Measurements from ENCODE around the gene PSMB10.

Gene PSMB10

DNA sequence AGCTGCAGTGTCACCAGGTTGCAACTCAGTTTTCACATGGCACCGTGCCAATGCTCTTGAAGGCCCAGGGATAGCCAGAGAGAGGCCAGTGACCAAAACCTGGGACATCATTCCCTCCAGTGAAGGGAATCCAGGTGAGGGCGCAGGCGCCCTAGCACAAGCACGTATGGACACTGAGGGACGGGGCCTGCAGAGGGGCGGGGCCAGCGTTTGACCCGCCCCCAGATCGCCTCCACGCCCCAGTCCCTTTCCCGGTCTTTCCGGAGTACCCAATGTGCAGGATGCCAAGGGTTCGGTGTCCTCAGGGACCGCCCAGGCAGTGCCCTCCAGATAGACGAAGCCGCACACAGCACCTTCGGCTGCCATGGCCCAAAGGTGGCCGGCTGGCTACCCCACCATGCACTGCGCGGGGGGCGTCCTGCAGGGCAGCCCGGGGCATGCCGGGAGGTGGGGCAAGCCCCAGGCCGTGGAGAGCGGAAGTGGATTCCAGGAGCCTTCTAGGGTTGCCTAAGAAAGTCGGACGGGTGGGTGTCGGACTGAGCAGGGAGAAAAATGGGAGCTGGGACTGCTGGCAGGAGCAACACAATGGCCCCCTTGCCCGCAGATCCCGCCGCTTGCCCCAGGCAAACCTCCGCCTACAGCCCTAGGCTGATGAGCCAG lies 27.1 kb upstream of the PSMB10 start:
- DNase-seq, result no peak

DNA sequence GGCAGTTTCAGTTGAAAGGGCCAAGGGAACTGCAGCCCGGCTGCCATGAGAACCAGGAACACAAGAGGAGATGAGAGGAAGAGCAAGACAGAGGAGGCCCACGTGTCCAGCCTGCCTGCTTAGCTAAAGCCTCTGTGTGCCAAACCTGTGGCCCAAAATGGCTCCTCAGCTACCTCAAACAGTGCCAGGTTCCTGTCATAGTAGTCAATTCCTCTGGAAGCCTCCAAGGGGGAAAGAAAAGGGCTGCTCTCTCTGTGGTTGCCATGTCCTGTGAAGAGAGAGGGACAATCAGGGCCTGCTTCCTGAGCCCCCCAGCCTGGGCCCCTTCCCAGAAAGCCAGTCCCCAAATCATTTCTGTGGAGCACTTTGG lies 26.6 kb upstream of the PSMB10 start:
- DNase-seq, result no peak

DNA sequence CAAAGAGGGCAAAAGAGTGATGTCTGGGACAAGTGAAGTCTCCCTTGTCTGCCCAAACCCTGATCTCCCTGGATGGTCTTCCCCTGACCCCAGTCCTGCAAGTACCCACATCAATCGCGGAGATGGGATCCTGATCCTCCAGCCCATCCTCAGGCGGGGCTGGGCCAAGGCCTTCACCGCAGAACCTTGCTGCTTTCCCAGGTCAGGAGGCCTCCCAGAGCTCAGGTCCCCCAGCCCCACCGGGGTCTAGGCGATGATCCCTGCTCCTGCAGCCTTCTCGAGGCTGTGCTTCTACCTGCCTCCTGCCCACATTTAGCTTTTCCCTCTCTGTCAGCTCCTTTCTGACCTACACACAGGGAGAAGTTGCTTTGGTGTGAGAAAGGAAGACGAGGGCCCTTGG lies 25.5 kb upstream of the PSMB10 start:
- no peak for DNase-seq

DNA sequence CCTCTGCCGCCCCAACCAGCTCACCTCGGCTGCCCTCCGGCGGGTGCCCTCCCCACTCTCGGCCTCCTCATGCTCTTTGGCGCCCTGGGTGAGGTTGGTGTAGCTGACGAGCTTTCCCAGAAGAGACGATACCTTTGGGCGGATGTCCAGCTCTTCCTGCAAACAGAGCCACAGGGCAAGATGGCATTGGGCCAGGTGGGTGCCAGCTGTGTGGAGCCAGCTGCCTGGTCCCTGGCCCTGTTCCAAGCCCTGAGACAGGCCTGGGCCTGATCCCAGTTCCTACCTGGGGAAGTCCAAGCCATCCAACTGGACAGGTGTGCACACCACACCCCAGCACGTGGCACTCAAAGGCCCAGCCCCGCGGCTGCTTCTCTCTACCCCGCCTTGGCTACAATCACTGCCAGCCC lies 24.9 kb upstream of the PSMB10 start:
- no peak for DNase-seq

DNA sequence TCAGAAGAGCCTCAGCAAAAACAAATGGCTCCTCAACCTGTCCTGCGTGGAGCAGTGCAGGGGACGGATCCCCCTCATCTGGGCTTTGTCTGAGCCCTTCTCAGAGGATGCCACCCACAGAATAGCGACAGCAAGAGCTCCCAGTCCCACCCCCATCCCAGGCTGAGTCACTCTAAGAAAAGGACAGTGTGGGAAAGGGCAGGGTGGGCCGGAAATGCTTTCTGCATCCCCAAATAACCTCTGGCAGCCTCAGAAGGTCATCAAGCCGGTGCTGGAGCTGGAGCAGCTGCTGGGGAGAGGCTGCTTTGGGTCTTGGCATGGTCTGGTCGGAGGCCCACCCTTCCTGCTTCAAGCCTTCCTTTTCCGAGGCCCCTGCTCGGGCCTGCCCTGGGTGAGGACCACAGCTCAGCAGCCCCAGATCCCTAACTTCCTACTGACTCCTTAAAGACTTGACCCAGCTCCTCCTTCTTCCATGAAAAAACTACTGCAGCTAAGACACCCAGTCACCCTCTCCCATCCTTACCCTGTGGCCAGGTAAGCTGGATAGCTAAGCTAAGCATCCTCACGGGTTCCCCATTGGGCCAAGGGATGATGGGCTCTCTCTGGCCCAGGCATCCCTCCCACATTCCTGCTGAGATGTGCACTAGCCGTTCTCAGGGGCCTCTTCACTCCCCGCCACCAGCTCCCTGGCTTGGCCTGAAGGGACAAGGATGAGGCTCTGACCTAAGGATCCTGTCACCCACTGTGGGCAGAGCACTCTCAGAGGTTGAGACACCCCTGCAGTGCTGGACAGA lies 23.1 kb upstream of the PSMB10 start:
- no peak for DNase-seq

DNA sequence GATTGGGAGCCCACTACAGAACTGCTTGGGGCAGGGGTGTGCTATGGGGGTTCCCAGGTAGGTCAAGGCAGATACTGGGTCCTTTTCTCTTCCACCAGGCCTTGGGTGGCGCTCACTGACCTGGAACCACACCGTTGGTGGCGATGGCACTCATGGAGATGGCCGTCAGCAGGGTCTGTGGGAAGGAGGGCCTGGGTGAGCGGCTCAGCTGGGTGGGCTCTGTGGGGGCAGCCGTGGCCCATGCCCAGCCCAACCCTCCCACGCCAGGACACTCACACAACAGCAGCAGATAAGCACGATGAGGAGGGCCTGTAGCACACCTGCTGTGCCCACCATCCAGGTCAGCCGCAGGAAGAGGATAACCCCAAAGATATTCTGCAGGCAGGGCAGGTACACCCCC lies 21.0 kb upstream of the PSMB10 start:
- DNase-seq, result no peak

DNA sequence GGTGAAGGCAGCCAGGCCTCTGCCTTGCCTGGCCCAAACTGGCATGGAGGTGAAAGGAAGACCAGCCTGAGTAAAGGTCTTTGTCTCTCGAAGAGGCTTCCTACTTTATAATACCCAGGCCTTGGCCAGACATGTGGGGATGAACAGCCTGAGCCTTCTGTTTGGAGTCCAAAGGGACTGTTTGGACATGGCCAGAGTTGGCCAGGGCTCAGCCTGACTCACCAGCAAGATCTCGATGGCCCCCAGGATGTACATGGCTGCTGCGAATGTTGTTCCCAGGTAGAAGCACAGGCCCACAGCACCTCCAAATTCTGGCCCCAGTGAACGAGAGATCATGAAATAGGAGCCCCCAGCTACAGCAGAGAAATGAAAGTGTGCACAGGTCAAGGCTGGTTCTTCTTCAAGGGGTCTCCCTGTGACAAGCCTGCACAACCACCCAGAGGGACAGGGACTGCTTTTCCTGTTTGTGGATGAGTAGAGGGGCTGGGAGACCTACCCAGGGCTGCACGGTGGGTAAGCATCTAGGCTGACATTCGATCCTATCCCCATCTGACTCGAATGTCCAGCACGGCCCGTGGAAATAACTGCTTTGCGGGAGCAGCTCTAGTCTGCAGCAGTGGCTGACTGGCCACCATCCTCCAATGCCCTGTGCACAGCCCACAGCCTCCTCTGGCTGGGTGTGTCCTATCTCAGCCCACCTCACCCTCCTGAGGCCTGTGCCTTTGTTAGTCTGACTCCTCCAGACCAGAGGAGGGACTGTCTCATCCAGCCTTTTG lies 18.0 kb upstream of the PSMB10 start:
- no peak for DNase-seq

DNA sequence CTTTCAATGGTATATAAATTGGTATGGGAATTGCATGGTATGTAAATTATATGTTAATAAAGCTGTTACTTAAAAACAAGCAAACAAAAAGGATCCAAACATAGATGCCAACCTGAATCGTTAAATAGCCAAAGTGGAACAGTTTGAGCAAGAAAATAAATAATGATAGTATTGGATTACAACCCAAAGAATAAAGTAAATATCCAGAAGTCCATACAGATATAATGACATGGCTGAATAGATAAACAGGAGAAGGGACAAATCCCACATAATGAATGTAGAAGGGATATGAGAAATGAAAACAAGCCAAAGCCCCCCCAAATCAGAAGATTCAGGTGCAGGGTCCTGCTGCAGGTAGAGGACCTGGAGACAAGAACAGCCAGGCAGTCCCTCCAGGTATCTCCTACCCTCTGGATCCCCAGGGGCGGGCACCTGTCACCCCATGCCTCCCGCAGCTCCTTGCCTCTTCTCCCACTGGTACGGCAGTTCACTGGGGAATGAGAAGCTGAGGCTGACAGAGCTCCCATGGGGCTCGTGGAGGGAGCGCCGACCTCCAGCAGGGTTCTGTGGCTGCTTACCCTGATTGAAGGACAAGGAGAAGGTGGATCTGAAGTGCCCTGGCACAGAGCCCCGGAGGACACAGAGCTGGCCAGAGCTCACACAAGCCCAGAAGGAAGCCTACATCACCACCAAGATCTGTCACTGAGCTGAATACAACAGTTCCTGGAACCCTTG lies 17.2 kb upstream of the PSMB10 start:
- DNase-seq, result no peak

DNA sequence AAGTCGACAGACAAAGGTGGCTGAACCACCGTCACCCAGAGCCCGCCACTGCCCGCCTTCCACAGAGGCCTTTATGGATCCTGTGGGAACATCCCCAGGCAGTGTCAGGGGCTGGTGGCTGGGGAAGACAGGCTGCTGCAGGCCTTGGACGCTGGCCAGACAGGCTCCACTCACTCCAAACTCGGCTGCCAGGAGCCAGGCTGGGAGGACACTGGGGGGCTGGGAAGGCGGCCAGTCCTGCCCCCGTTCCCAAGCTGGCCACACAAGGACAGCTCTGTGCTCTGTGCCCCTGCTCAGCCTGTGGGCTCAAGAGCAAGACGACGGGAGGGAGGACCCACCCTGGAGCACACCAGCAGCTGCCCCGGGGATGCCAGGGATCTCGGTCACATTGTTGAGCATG lies 14.8 kb upstream of the PSMB10 start:
- DNase-seq, result no peak

DNA sequence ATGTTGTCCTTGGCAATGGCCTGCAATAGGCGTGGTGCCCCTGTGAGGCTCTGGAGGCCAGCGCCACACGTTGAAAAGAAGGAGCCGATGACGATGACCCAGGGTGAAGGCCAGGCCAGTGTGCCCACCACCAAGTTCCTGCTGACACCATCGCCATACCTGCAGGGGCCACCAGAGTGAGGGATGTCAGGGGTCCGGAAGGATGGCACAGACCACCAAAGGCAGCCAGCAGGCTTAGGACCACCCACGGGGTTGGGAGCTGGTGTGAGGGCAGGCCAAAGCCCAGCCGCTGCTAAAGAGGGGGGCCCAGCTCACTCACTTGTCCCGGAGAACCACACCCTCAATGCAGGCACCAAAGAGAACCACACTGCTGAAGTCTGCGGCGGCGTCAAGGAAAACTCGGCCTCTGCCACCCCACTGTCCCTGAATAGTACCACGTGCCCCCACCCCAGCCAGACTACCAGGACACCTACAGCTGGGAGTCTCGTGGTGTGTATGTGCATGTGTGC lies 13.7 kb upstream of the PSMB10 start:
- no peak for DNase-seq

DNA sequence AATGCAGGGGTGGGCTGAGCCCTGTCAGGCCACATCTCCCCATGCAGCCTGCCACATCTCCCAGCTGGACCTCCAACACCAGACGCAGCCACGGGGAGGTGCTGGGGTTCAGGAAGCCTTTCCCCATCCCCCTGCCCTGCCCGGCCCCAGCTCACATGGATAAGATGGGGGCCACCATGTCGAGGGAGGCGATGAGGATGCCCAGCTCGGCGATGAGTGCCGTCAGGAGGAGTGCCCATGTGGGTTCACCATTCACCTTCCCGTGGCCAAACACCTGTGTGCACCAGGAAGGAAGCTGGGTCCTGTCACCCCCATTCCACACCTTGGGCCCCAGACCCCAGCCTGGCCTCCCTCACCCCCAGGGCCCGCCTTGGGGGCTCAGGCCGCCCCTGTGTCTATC lies 13.0 kb upstream of the PSMB10 start:
- no peak for DNase-seq

DNA sequence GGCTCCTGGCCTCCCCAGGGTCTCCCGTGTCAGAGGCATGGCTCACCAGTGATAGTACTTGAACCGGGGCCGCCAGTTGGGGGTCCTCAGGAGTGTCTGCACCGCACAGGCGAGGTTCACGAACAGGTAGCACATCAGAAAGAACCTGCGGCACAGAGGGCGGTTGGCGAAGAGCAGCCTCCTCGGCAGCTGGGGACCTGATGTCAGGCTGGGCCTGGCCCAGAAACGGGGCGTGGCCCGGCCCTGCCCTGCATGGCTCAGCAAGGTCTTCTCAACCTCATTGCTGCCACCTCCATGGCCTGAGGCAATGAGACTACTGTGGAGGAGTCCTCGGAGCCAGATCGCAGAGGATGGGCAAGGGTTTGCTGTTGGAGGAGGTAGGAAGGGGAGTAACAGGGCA lies 11.4 kb upstream of the PSMB10 start:
- no peak for DNase-seq

DNA sequence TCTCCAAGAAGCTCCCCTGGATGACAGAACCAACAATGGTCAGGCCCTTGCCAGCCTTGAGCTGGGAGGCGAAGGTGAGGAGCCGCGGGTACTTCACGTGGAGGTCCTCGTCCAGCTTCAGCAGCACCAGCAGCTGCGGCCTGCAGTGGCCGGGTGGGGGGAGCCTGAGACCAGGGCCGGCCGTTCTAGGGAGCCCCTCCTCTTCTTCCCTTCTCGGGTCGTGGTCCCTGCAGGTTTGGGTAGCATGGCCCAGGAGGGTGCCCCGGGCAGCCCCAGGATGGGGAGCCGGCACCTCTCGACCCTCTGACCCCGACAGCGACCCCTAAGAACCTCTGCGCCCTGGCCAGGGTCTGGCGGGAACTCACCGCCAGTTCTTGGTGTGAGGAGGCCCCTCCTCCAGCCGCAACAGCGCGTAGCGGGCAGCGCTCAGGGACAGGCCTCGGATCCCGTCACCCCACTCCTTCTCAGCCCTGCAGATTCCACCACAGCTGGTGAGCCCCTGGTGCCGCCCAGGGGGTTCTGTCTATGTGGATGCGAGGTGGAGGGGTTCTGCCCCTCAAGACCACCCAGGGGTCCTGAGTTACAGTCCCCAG lies 10.4 kb upstream of the PSMB10 start:
- no peak for DNase-seq

DNA sequence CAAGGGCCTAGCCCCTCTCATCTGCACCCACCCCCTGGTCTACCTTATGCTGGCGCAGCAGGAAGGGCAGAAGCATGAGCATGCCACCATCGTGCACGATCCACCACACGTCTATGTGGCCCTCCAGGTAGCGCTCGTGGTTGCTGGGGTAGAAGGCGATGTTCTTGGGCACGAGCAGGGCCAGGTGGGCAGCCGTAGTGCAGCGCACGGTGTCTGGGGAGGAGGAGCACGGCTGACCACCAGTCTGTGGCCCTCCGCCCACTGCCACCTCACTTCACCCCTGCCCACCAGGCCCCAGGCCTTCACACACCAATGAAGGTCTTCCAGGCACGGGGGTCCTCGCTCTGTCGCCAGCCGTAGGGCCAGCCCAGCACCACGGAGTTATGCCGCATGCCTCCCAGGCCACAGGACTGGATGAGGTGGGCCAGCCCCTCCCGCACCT lies 9.5 kb upstream of the PSMB10 start:
- no peak for DNase-seq

DNA sequence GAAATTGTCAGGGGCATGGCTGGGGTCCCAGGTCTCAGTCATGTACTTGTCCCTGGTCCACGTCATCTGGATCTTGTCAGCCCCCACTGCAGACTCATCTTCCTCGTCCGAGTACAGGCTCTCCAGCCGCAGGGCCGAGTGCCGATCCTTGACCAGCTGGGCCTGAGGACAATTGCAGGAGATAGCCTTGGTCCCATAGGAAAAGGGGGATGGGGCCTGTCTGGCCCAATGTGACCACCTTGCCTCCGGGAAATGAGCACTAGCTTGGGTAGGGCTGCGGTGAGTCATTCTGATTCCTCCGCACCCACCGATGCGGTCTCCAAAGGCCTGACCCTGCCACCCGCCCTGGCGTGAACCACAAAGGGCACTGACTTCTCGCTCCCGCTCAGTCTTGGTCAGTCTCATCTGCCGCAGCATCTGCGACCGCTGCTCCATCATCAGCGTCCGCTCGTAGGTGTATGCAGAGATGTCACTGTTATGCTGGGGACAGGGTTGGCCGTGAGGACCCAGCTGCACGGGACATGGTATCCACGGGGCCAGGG lies 8.8 kb upstream of the PSMB10 start:
- DNase-seq, result no peak

DNA sequence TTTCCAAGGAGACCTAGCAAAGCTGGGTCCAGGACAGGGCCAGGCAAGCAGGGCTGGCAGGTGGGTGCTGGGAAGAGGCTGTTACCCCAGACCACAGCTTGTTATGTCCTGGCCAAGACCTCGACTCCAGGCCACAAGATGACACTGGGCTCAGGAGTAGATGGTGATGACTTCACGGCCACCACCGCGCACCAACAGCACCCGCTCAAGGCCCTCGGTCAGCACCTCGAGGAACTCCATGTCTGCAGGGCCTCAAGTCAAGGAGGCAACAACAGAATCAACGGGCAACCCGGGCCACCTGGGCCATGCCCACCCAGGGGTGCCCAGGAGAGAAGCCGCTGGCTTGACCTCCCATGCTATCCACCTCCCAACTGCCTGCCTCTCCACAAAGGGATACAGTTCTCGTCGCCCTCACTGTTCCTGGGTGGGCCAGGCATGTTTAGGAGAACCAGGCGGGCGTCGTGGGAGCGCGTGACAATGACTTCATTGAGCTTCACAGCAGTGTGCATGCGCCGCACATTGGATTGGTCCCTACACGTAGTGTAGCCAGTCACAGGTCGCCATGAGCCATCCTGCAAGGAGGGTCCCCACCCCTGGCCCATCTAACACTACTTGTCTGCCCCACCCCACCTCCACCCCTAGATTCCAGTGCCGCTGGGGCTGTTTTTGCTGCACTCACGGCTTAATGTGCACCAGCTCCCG lies 8.2 kb upstream of the PSMB10 start:
- DNase-seq, result no peak

DNA sequence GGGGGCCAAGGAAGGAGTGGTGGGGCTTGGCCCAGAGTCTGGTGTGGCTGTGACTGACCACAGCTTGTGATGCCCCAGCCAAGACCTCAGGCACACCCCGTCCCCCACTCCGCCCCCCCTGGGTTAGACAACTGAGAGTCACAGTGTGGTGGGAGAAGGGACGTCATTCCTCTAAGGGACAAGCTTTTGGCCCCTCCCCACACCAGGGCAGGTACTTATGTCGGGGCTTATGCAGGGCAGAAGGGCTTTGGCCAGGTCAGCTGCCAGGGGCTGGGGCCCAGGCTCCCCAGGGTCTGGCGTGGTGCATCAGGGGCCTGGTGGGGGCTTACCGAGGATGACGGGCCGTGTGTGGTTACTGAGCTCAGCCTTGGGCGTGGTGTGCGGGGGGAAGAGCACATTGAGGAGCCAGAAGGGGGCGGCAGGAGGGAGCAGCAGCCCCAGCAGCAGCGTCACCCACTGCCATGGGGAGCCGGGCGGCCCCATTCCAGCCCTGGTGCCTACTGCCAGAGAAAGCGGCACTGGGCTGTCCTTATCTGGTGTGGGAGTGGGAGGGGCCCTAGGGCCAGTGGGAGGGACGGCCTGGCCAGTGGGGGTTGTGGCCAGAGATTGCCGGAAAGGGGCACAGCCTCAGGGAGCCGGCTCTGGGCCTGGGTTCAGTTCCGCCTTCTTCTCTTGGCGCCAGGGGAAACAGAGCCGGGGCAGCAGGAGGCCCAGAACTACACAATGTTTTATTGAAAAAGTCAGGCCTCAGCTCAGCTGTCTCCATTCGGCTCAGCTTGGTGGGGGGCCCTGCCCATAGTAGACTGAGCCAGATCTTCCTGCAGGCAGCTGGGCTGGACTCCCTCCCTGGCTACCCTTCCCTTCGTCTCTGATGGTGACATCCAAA lies 7.2 kb upstream of the PSMB10 start, which contains the start of gene LCAT:
TSS of gene LCAT (minus strand) at position 502 of the 886 bp plus-strand sequence. CDS start at position 483, 19 bp downstream.
- no peak for DNase-seq

DNA sequence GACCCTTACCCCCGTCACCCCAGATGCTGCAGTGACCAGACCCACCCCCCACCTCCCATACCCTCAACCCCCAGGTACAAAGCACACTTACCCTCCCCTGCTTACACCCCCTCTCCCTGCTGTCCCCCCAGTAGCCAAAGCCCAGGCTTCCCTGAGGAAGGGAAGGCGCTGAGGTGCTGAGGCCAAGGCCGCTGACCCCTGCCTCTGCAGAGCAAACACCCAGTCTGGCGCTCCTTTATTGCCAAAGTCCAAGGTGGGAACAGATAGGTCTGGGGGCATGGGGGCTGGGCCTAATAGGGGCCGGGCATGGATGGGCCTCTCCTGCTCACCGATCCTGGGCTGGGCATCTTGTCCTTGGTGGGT lies 6.6 kb upstream of the PSMB10 start:
- DNase-seq, result no peak

DNA sequence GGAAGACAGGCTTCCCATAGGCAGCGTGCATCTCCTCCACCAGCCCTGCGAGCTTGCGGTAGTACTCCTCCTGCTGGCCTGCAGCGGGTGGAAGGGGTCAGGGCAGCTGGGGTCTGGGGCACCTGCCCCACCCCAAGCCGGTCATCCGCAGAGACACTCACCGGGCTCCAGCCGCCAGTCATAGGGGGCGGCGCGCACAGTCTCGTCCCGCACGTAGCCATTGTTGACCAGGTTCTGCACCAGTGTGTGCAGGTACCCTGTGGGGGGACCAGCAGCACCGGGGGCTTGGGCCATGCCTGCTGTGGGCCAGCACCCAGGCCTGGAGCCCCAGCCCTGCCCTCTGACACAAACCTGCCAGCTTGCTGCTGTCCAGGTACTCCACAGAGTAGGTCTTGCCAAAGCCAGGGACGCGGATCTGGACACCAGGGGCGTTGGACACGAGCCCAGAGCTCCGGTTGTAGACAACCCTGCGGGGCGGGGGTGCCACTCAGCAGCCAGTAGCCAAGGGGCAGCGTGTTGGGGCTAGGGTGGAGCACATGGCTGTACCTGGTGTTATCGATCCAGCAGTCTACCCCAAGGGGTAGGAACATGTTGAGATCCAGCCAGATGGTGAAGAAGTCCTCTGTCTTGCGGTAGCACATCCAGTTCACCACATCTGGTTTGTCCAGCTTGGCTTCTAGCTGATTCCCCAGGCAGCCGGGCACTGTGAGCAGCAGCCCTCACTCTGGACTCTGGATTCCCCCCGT lies 6.0 kb upstream of the PSMB10 start:
- no peak for DNase-seq

DNA sequence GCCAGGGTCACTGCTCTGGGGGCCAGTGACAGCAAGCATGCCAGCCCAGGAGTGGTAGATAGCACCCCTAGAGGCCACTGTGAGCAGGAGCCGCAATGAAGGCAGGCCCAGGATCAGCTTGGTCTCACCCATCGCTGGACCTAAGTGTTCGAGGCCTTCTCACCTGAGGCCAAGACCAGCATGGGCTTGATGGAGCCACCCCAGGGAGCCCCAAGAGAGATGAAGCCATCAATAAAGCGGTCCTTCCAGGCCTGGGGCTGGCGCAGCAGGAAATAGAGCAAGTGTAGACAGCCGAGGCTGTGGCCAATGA lies 5.5 kb upstream of the PSMB10 start:
- DNase-seq, result peak; percentile 40

All from activated naive CD4-positive, alpha-beta T cell treated with anti-CD3 and anti-CD28 coated beads, Interleukin-2, amount 50 U/mL, for 16 hours (primary cell).